HG03135 (cell line): Measurements from ENCODE around the gene ARHGAP8.
"Not testable (repeated sequence)": the region's sequence is repeated elsewhere in the genome, so short reads cannot be mapped to it uniquely, and the experiment has no call there.

Source experiments
- ATAC-seq: cut with Tn5 transposase; IDR thresholded peaks from one replicate; pipeline ENCODE4 v1.9.1; 2021; ENCODE audit warnings: mild to moderate bottlenecking, moderate library complexity; ENCODE audit not compliant: unreplicated experiment

Gene ARHGAP8

DNA sequence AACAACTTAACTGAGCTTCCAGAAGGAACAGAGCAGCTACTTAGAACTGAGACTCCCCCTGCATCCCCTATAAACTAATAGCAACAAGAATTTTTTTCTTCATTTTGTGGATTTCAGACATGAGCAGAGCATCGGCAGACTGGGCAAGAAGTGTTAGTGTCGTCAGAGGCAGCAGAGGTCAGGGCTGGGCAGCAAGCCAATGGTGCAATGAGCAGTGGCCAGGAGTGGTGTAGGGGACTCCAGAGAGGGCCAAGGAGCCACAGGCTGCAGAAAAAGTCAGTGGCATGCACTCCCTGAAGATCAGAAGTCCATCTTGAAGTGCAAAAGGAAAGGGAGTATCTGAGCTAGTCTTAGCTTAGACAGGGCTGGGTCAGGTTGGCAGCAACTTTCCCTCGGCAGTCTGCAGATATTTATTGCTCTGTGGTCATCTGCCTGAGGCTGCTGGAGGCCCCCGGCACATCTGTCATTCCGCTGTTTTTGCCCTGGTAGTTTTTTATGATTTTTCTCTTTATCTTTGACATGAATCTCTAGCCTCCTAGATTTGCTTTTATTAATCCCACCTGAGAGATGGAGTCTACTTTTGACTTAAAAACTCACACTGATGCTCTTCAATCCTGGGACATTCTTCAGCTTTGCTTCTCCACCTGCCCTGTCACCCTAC is 152.2 kb downstream of the ARHGAP8 start:
- ATAC-seq = not testable (repeated sequence)

GRCh38 chr22:44906248-44906936 is 154.0 kb downstream of the ARHGAP8 start:
- no peak for ATAC-seq

DNA sequence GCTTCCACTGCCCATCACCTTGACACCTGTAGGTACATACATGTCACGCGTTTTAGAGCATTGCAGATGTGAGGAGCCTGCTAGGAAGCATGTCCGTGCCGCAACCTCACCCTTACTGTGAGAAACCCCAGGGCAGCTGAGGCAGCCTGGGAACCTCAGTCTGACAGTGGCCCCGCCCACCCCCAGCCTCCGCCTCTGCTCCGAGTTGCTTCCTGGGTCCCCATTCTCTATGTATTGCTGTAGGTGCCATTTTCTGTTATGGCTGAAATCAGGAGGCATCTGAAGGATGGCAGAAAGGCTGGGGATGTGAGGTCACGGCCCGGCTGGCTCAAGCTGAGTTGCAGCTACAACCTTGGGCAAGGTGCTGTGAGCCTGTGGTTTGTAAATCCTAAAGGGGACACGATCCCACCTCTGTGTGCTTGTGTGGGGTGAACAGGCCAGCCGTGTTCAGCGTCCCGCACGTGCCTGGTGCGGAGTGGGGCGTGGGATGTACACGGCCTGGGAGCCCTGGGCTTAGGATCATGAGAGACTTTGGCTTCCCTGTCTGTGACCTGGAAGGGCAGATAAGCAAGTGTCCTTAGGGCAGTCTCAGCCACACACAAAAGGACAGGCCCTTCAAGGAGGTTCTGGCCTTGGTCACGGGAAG is 154.7 kb downstream of the ARHGAP8 start:
- no peak for ATAC-seq

DNA sequence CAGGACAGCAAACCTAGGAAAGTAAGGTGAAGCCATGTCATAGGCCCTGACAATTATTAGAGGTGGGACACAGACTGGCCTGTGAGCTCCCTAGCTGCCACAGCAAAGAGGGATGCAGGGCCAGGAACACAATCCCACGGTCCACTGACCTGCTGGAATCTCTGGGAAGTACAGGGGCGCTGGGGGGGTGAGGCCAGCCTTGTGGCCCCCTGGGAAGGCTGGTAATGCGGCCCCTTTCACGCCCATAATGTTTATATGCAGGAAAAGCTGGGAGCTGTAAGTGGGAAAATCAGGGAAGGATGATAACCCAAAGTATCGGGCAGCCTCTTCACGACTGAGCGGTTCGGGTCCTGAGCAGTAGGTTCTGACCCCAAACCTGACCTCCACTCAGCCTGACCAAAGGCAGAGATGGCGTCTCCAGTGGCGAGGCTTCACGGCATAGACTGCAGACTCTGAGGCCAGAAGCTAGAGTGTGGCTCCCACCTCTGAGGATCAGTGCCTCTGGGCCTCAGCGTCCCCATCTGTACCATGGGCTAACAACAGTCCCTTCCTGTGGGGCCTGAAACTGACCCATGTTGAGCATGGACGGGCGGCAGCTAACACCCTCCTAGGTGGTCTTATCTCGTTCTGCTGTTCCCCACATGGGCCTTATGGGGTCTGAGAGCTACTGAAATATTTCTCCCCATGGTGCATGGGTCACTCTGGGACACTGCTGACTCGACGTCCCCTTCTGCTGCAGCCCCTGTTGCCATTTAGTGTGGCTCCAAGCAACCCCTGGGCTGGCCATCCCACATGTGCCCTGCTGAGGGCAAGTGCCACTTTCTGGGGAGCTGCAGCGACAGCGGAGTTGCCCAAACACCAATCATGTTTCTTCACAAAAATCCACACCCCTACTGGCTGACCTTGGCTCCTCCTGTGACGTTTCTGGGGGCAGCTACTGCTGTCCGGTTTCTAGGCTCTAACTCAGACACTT is 155.7 kb downstream of the ARHGAP8 start:
- no peak for ATAC-seq

GRCh38 chr22:44909241-44909640 is 156.9 kb downstream of the ARHGAP8 start:
- no peak for ATAC-seq
